ENCODE data around the gene ZNF652.
"Not testable (repeated sequence)": the region's sequence is repeated elsewhere in the genome, so short reads cannot be mapped to it uniquely, and the experiment has no call there.

ZNF652 gene

GRCh38 chr17:49365667-49366066 is 3.6 kb upstream of the ZNF652 start:
- H3K4me2 ChIP-seq (ENCODE audit: low read length): no peak overlapping the region
- no peak overlapping the region for H2BK15ac ChIP-seq (replicated peaks; ENCODE audit: low read depth)
- peak; percentile 81 for DNase-seq
- H3K27ac ChIP-seq (ENCODE audit: low read depth, low read length): no peak overlapping the region
- no peak overlapping the region for H3K4ac ChIP-seq (ENCODE audit: low read depth, low read length)
- no peak overlapping the region for H3K18ac ChIP-seq (ENCODE audit: low read length)
- H3K79me1 ChIP-seq (ENCODE audit: low read length): peaks cover 3% of the 10 kb centered on the region
- H3K56ac ChIP-seq (ENCODE audit: low read length): no peak overlapping the region
- no peaks in the 10 kb centered on the region for H3K36me3 ChIP-seq (ENCODE audit: control insufficient read depth, insufficient read depth, low read length)
- no peak overlapping the region for H2BK120ac ChIP-seq (ENCODE audit: low read depth, low read length)
- H2BK5ac ChIP-seq (ENCODE audit: low read length): no peak overlapping the region
- H4K5ac ChIP-seq (ENCODE audit: low read length): no peak overlapping the region
- H3K79me2 ChIP-seq (ENCODE audit: control insufficient read depth, insufficient read depth, low read length): peaks cover 4% of the 10 kb centered on the region
- no peak overlapping the region for H3K23ac ChIP-seq (ENCODE audit: low read length)
- no peaks in the 10 kb centered on the region for H3K4me1 ChIP-seq (ENCODE audit: control insufficient read depth, low read depth, low read length)
- no peak overlapping the region for H3K9ac ChIP-seq (ENCODE audit: low read length)
- H2AK5ac ChIP-seq (ENCODE audit: low read length): no peak overlapping the region
- no peaks in the 10 kb centered on the region for H3K27me3 ChIP-seq (ENCODE audit: insufficient read depth, low read length, poor library complexity)
- H3K4me3 ChIP-seq (ENCODE audit: low read length): no peak overlapping the region
- no CpG with 5 or more reads among the region's 2 CpGs for WGBS (ENCODE audit: extremely low coverage, insufficient coverage, low lambda C conversion rate)
- H4K8ac ChIP-seq (ENCODE audit: low read depth, low read length): no peak overlapping the region

GRCh38 chr17:49365126-49365525 is 3.1 kb upstream of the ZNF652 start:
- H3K79me2 ChIP-seq (ENCODE audit: control insufficient read depth, insufficient read depth, low read length); H3K27ac ChIP-seq (ENCODE audit: low read depth, low read length); H3K23ac ChIP-seq (ENCODE audit: low read length); H4K5ac ChIP-seq (ENCODE audit: low read length); H3K18ac ChIP-seq (ENCODE audit: low read length); H3K56ac ChIP-seq (ENCODE audit: low read length); H2BK120ac ChIP-seq (ENCODE audit: low read depth, low read length); DNase-seq; H3K4me3 ChIP-seq (ENCODE audit: low read length); H2AK5ac ChIP-seq (ENCODE audit: low read length); H3K9ac ChIP-seq (ENCODE audit: low read length); H2BK15ac ChIP-seq (replicated peaks; ENCODE audit: low read depth); H3K4me1 ChIP-seq (ENCODE audit: control insufficient read depth, low read depth, low read length); H3K4ac ChIP-seq (ENCODE audit: low read depth, low read length); H3K27me3 ChIP-seq (ENCODE audit: insufficient read depth, low read length, poor library complexity); H3K4me2 ChIP-seq (ENCODE audit: low read length); H3K36me3 ChIP-seq (ENCODE audit: control insufficient read depth, insufficient read depth, low read length); H3K79me1 ChIP-seq (ENCODE audit: low read length); H2BK5ac ChIP-seq (ENCODE audit: low read length); H4K8ac ChIP-seq (ENCODE audit: low read depth, low read length): not testable (repeated sequence)
- no CpG with 5 or more reads among the region's 10 CpGs for WGBS (ENCODE audit: extremely low coverage, insufficient coverage, low lambda C conversion rate)

- H4K8ac ChIP-seq (ENCODE audit: low read depth, low read length): no peak overlapping the region
- no peak overlapping the region for H3K9ac ChIP-seq (ENCODE audit: low read length)
- no peaks in the 10 kb centered on the region for H3K4me1 ChIP-seq (ENCODE audit: control insufficient read depth, low read depth, low read length)
- H3K36me3 ChIP-seq (ENCODE audit: control insufficient read depth, insufficient read depth, low read length): no peaks in the 10 kb centered on the region
- no peaks in the 10 kb centered on the region for H3K27me3 ChIP-seq (ENCODE audit: insufficient read depth, low read length, poor library complexity)
- no peak overlapping the region for H3K4ac ChIP-seq (ENCODE audit: low read depth, low read length)
- H2AK5ac ChIP-seq (ENCODE audit: low read length): no peak overlapping the region
- H3K4me3 ChIP-seq (ENCODE audit: low read length): no peak overlapping the region
- DNase-seq: no peak
- H3K23ac ChIP-seq (ENCODE audit: low read length): no peak overlapping the region
- H2BK120ac ChIP-seq (ENCODE audit: low read depth, low read length): no peak overlapping the region
- H3K79me1 ChIP-seq (ENCODE audit: low read length): peaks cover 4% of the 10 kb centered on the region
- H3K79me2 ChIP-seq (ENCODE audit: control insufficient read depth, insufficient read depth, low read length): peaks cover 14% of the 10 kb centered on the region
- H2BK15ac ChIP-seq (replicated peaks; ENCODE audit: low read depth): no peak overlapping the region
- H2BK5ac ChIP-seq (ENCODE audit: low read length): no peak overlapping the region
- H3K4me2 ChIP-seq (ENCODE audit: low read length): no peak overlapping the region
- no peak overlapping the region for H3K56ac ChIP-seq (ENCODE audit: low read length)
- no CpG with 5 or more reads among the region's 2 CpGs for WGBS (ENCODE audit: extremely low coverage, insufficient coverage, low lambda C conversion rate)
- H3K18ac ChIP-seq (ENCODE audit: low read length): no peak overlapping the region
- no peak overlapping the region for H3K27ac ChIP-seq (ENCODE audit: low read depth, low read length)
- H4K5ac ChIP-seq (ENCODE audit: low read length): no peak overlapping the region
These were observed 2.1 kb upstream of the ZNF652 start for GRCh38 chr17:49364119-49364518.

GRCh38 chr17:49363251-49363650 is 1.2 kb upstream of the ZNF652 start:
- WGBS (ENCODE audit: extremely low coverage, insufficient coverage, low lambda C conversion rate): no CpG with 5 or more reads among the region's 4 CpGs
- H4K8ac ChIP-seq (ENCODE audit: low read depth, low read length): no peak overlapping the region
- peaks cover 6% of the 10 kb centered on the region for H3K79me1 ChIP-seq (ENCODE audit: low read length)
- no peak overlapping the region for H2BK15ac ChIP-seq (replicated peaks; ENCODE audit: low read depth)
- peaks cover 18% of the 10 kb centered on the region for H3K79me2 ChIP-seq (ENCODE audit: control insufficient read depth, insufficient read depth, low read length)
- H2BK5ac ChIP-seq (ENCODE audit: low read length): no peak overlapping the region
- H4K5ac ChIP-seq (ENCODE audit: low read length): no peak overlapping the region
- no peak overlapping the region for H3K56ac ChIP-seq (ENCODE audit: low read length)
- H3K27ac ChIP-seq (ENCODE audit: low read depth, low read length): no peak overlapping the region
- H3K23ac ChIP-seq (ENCODE audit: low read length): no peak overlapping the region
- H3K9ac ChIP-seq (ENCODE audit: low read length): no peak overlapping the region
- H3K4ac ChIP-seq (ENCODE audit: low read depth, low read length): no peak overlapping the region
- no peaks in the 10 kb centered on the region for H3K4me1 ChIP-seq (ENCODE audit: control insufficient read depth, low read depth, low read length)
- H3K4me2 ChIP-seq (ENCODE audit: low read length): no peak overlapping the region
- DNase-seq: no peak
- H3K27me3 ChIP-seq (ENCODE audit: insufficient read depth, low read length, poor library complexity): no peaks in the 10 kb centered on the region
- no peak overlapping the region for H3K4me3 ChIP-seq (ENCODE audit: low read length)
- H2AK5ac ChIP-seq (ENCODE audit: low read length): no peak overlapping the region
- no peaks in the 10 kb centered on the region for H3K36me3 ChIP-seq (ENCODE audit: control insufficient read depth, insufficient read depth, low read length)
- no peak overlapping the region for H2BK120ac ChIP-seq (ENCODE audit: low read depth, low read length)
- H3K18ac ChIP-seq (ENCODE audit: low read length): no peak overlapping the region

- H3K4me1 ChIP-seq (ENCODE audit: control insufficient read depth, low read depth, low read length): no peaks in the 10 kb centered on the region
- H3K4ac ChIP-seq (ENCODE audit: low read depth, low read length): no peak overlapping the region
- H3K79me2 ChIP-seq (ENCODE audit: control insufficient read depth, insufficient read depth, low read length): peaks cover 23% of the 10 kb centered on the region
- H2BK15ac ChIP-seq (replicated peaks; ENCODE audit: low read depth): no peak overlapping the region
- H2BK5ac ChIP-seq (ENCODE audit: low read length): no peak overlapping the region
- peak overlapping the region; percentile 43 for H3K27ac ChIP-seq (ENCODE audit: low read depth, low read length)
- peak overlapping the region; percentile 77 for H3K9ac ChIP-seq (ENCODE audit: low read length)
- H3K18ac ChIP-seq (ENCODE audit: low read length): peak overlapping the region; percentile 52
- H3K56ac ChIP-seq (ENCODE audit: low read length): peak overlapping the region; percentile 81
- no peak overlapping the region for H4K5ac ChIP-seq (ENCODE audit: low read length)
- no peak overlapping the region for H2BK120ac ChIP-seq (ENCODE audit: low read depth, low read length)
- no peak overlapping the region for H2AK5ac ChIP-seq (ENCODE audit: low read length)
- H3K27me3 ChIP-seq (ENCODE audit: insufficient read depth, low read length, poor library complexity): no peaks in the 10 kb centered on the region
- peak overlapping the region; percentile 79 for H3K4me2 ChIP-seq (ENCODE audit: low read length)
- H4K8ac ChIP-seq (ENCODE audit: low read depth, low read length): peak overlapping the region; percentile 91
- H3K23ac ChIP-seq (ENCODE audit: low read length): no peak overlapping the region
- DNase-seq: no peak
- peak overlapping the region; percentile 7 for H3K4me3 ChIP-seq (ENCODE audit: low read length)
- peaks cover 11% of the 10 kb centered on the region for H3K79me1 ChIP-seq (ENCODE audit: low read length)
- no CpG with 5 or more reads among the region's 10 CpGs for whole genome bisulfite sequencing (ENCODE audit: extremely low coverage, insufficient coverage, low lambda C conversion rate)
- no peaks in the 10 kb centered on the region for H3K36me3 ChIP-seq (ENCODE audit: control insufficient read depth, insufficient read depth, low read length)
These were observed 670 bp upstream of the ZNF652 start for GRCh38 chr17:49362723-49363117.

GRCh38 chr17:49361129-49361901 is 735 bp downstream of the ZNF652 start:
- H3K4ac ChIP-seq (ENCODE audit: low read depth, low read length): peak overlapping the region; percentile 22
- H2BK5ac ChIP-seq (ENCODE audit: low read length): peak overlapping the region; percentile 39
- H4K5ac ChIP-seq (ENCODE audit: low read length): no peak overlapping the region
- DNase-seq: peak; percentile 61
- H3K4me3 ChIP-seq (ENCODE audit: low read length): peak overlapping the region; percentile 86
- peak overlapping the region; percentile 95 for H3K9ac ChIP-seq (ENCODE audit: low read length)
- peaks cover 14% of the 10 kb centered on the region for H3K79me1 ChIP-seq (ENCODE audit: low read length)
- peaks cover 26% of the 10 kb centered on the region for H3K79me2 ChIP-seq (ENCODE audit: control insufficient read depth, insufficient read depth, low read length)
- peak overlapping the region; percentile 57 for H4K8ac ChIP-seq (ENCODE audit: low read depth, low read length)
- H2BK120ac ChIP-seq (ENCODE audit: low read depth, low read length): peak overlapping the region; percentile 55
- H3K27ac ChIP-seq (ENCODE audit: low read depth, low read length): peak overlapping the region; percentile 99
- no CpG with 5 or more reads among the region's 52 CpGs for WGBS (ENCODE audit: extremely low coverage, insufficient coverage, low lambda C conversion rate)
- H3K18ac ChIP-seq (ENCODE audit: low read length): peak overlapping the region; percentile 96
- H3K56ac ChIP-seq (ENCODE audit: low read length): peak overlapping the region; percentile 96
- H3K4me2 ChIP-seq (ENCODE audit: low read length): peak overlapping the region; percentile 70
- H3K23ac ChIP-seq (ENCODE audit: low read length): peak overlapping the region; percentile 52
- H2AK5ac ChIP-seq (ENCODE audit: low read length): no peak overlapping the region
- no peaks in the 10 kb centered on the region for H3K4me1 ChIP-seq (ENCODE audit: control insufficient read depth, low read depth, low read length)
- H3K36me3 ChIP-seq (ENCODE audit: control insufficient read depth, insufficient read depth, low read length): no peaks in the 10 kb centered on the region
- H3K27me3 ChIP-seq (ENCODE audit: insufficient read depth, low read length, poor library complexity): no peaks in the 10 kb centered on the region
- H2BK15ac ChIP-seq (replicated peaks; ENCODE audit: low read depth): no peak overlapping the region

Measured in mesendoderm (in vitro differentiated cells).